Bronchial epithelial cell (primary cell): ENCODE results near the gene FAM114A2. TPM values are rescaled to one million over a fixed set of nuclear protein-coding genes. Genes with fewer than 3 reads are reported as not detected.
"Not testable (repeated sequence)": the region's sequence is repeated elsewhere in the genome, so short reads cannot be mapped to it uniquely, and the experiment has no call there.

Source experiments
- DNase-seq: peaks from one replicate; pipeline ENCODE4 v3.0.0-alpha.2; 2010; ENCODE audit warnings: low read depth
- FAIRE-seq: peaks from 2 replicates; lab custom pipeline; 2011; peaks lifted over from hg19 to GRCh38; lab: Jason Lieb, UNC
- H3K27me3 ChIP-seq: 2 replicates; pipeline ENCODE4 v1.5.1; 2011; ENCODE audit warnings: low read length; ENCODE audit not compliant: control insufficient read depth, insufficient read depth
- H3K36me3 ChIP-seq: 2 replicates; pipeline ENCODE4 v1.5.1; 2011; ENCODE audit warnings: low read length; ENCODE audit not compliant: control insufficient read depth, insufficient read depth
- H3K4me3 ChIP-seq: 2 replicates; pipeline ENCODE4 v1.5.1; 2011; ENCODE audit warnings: mild to moderate bottlenecking, low read depth, low read length, control low read depth
- total RNA-seq: library from RNA; depleted of rRNA; stranded (reverse); fragments of >200 nt; gene quantifications from 2 replicates; pipeline ENCODE4 v1.2.1, GENCODE V29; 2014
- TF ChIP-seq, protein P1 (sequence below): IDR thresholded peaks from 2 replicates; pipeline ENCODE4 v1.5.1; 2011; ENCODE audit warnings: mild to moderate bottlenecking, moderate library complexity, low read length, control low read depth, inconsistent platforms; ENCODE audit not compliant: insufficient read depth, severe bottlenecking

FAM114A2 gene
- total RNA-seq, 1 donor from 2014 or later: 19.7 TPM

DNA sequence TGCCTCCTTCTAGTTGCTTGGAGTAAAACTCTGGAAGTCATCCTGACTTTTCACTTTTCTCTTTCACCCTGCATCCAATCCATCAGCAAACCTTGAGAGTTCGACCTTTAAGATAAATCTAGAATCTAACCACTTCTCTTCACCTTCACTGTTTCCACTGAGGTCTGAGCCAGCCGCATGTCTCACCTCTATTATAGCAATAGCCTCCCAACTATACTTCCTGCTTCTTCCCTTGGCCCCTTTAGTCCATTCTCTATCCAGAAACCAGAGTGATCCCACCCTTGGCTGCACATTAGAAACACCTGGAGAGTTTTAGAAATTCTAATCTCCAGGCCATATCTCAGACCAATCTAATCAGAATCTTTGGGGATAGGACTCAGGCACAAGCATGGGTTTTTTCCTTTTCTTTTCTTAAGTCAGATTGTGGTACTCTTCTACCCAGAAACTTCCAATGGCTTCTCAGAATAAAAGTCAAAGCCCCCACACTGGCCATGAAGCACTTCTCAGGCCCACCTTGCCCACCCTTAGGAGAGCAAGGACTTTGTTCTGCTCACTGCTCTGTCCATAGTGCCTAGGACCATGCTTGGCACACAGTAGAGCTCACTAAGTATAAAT lies 33.2 kb upstream of the FAM114A2 start:
- Histone ChIP-seq H3K27me3 (no peaks in the 10 kb centered on the region), H3K36me3 (no peaks in the 10 kb centered on the region), H3K4me3 (no peak overlapping the region)
- TF ChIP-seq, protein P1, sequence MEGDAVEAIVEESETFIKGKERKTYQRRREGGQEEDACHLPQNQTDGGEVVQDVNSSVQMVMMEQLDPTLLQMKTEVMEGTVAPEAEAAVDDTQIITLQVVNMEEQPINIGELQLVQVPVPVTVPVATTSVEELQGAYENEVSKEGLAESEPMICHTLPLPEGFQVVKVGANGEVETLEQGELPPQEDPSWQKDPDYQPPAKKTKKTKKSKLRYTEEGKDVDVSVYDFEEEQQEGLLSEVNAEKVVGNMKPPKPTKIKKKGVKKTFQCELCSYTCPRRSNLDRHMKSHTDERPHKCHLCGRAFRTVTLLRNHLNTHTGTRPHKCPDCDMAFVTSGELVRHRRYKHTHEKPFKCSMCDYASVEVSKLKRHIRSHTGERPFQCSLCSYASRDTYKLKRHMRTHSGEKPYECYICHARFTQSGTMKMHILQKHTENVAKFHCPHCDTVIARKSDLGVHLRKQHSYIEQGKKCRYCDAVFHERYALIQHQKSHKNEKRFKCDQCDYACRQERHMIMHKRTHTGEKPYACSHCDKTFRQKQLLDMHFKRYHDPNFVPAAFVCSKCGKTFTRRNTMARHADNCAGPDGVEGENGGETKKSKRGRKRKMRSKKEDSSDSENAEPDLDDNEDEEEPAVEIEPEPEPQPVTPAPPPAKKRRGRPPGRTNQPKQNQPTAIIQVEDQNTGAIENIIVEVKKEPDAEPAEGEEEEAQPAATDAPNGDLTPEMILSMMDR: no peak
- DNase-seq (no peak), FAIRE-seq (no peak)

DNA sequence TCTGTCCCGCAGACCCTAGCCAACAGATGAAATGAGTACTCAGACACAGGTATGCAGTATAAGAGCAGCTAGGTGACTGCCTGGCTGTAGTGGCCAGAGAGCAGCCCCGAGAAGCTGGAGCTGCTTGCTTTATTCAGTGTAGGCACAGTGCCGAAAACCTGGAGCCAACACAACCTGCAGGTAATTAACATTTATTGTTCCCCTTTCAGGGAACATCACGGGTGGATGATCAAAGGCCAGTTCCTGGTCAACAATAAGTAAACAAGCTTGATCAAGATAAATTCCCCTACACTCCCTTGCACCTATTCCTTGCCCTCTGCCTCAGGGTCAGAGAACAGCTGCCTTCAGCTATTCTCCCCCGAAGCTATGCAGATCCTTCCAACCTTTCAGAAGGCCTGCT lies 31.1 kb upstream of the FAM114A2 start:
- not testable (repeated sequence) for H3K27me3 ChIP-seq, H3K4me3 ChIP-seq, H3K36me3 ChIP-seq, FAIRE-seq, DNase-seq

DNA sequence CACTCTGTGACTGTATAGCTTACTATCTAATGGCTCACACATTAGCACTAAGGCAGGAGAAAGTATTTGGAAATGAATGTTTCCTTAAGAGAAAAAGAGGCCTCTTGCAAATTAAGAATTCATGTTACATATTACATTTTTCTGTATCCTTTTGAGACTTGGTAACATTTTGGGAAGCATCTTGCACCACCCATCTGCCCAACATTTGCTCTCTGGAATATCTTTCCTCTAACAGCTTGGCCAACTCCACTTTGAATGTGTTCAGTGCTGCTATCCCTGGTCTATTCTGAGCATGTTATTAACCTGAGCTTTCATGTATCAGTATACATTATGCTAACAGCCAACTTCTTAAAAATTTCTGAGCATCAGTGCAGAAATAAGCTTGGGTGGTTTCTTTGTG lies 27.3 kb upstream of the FAM114A2 start:
- DNase-seq: no peak
- FAIRE-seq: no peak
- TF ChIP-seq, protein P1: no peak
- H3K4me3 ChIP-seq: no peak overlapping the region
- H3K36me3 ChIP-seq: no peaks in the 10 kb centered on the region
- H3K27me3 ChIP-seq: no peaks in the 10 kb centered on the region

DNA sequence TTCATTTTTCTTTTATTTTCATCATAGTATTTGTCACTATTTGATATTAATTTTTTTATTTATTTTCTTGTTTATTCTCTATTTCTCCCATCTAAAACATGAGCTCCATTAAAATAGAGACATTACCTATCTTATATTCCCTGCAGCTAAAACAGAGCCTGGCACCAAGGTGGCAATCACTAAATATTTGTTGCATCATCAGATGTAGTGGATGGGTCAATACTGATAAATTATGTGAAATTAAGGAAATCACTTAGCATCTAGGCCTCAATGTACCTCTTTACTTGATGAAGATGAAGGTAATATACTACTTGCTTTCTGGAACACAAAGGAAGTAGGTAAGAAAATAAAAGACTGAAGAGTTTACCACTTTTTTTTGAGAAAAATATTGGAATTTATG lies 24.7 kb upstream of the FAM114A2 start:
- Histone ChIP-seq H3K27me3 (no peaks in the 10 kb centered on the region), H3K36me3 (no peaks in the 10 kb centered on the region), H3K4me3 (no peak overlapping the region)
- TF ChIP-seq, protein P1: no peak
- FAIRE-seq (no peak), DNase-seq (no peak)

DNA sequence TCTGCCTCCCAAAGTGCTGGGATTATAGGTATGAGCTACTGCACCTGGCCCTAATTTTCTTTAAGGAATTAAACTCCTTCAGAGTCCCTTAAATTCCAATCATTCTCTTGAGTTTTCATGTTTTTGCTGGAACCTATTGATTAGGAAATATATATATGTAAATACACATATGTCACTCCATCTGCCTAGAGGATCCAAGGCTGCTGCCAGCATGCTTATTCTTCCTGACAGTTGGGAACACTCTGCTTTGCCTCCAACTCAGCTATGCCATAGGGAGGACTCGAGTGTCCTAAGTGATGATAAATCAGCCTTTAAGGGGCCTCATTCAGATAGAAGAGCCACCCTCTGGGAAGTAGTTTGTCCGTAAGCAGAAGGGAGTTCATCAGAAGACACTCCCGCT lies 21.9 kb upstream of the FAM114A2 start:
- TF ChIP-seq, protein P1: no peak
- Histone ChIP-seq H3K27me3 (no peaks in the 10 kb centered on the region), H3K36me3 (no peaks in the 10 kb centered on the region), H3K4me3 (no peak overlapping the region)
- DNase-seq (no peak), FAIRE-seq (no peak)

DNA sequence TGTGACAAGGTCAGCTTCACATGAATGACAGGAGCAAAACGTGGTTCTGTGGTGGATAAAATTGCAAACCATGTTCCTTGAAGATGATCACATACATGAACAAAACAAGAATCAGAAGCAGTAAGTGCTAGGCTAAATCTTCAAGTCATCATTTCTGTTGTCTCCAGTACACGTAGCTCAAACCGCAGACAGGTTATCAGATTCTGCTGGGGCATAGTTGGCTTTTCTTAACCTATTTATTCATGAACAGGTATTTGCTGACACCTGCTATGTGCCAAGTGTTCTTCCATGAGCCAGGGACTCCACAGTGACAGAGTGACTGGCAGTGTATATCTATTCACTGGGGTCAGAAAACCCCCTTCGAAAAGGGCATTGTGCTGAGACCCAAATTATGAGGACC lies 20.9 kb upstream of the FAM114A2 start:
- Histone ChIP-seq H3K36me3 (no peaks in the 10 kb centered on the region), H3K27me3 (no peaks in the 10 kb centered on the region), H3K4me3 (no peak overlapping the region)
- DNase-seq: no peak
- TF ChIP-seq, protein P1: no peak
- FAIRE-seq: no peak
